GM23338 (cell line): ENCODE measurements around the gene AP2B1. TPM values are rescaled to one million over a fixed set of nuclear protein-coding genes. Genes with fewer than 3 reads are reported as not detected.
A peak's percentile ranks its signal among the peaks of the same experiment; 100 is the strongest.

Source experiments
- ATAC-seq: fragments of 200-7000 bp; cut with Tn5 transposase; 3 replicates; pipeline ENCODE4 v1.9.1; 2020
- DNase-seq: peaks from one replicate; pipeline ENCODE4 v3.0.0-alpha.2; 2015; ENCODE audit warnings: low spot score
- H2AFZ ChIP-seq: fragments of 200-600 bp; sonication (generic); 2 replicates; pipeline ENCODE4 v1.8.0; 2016; ENCODE audit warnings: antibody characterized with exemption, mild to moderate bottlenecking, moderate library complexity
- H3F3A ChIP-seq: fragments of 200-600 bp; sonication (generic); replicated peaks from 2 replicates; pipeline ENCODE4 v1.8.0; 2017; ENCODE audit warnings: antibody characterized with exemption, mixed run types, low read depth
- H3K27ac ChIP-seq: fragments of 200-600 bp; sonication (generic); 2 replicates; pipeline ENCODE4 v1.6.1; 2016; ENCODE audit warnings: low read depth
- H3K27me3 ChIP-seq: fragments of 200-600 bp; sonication (generic); 2 replicates; pipeline ENCODE4 v1.8.0; 2016; ENCODE audit warnings: mild to moderate bottlenecking, mixed run types, moderate library complexity; ENCODE audit not compliant: insufficient read depth
- H3K36me3 ChIP-seq: fragments of 200-600 bp; sonication (generic); 2 replicates; pipeline ENCODE4 v1.8.0; 2016; ENCODE audit warnings: mild to moderate bottlenecking; ENCODE audit not compliant: insufficient read depth
- H3K4me1 ChIP-seq: fragments of 200-600 bp; sonication (generic); 2 replicates; pipeline ENCODE4 v1.8.0; 2016; ENCODE audit warnings: mild to moderate bottlenecking, moderate library complexity; ENCODE audit not compliant: insufficient read depth
- H3K4me2 ChIP-seq: fragments of 200-600 bp; sonication (generic); 2 replicates; pipeline ENCODE4 v1.7.1; 2017; ENCODE audit warnings: mixed run types
- H3K4me3 ChIP-seq: fragments of 200-600 bp; sonication (generic); 2 replicates; pipeline ENCODE4 v1.6.1; 2016; ENCODE audit warnings: mixed run types
- H3K79me2 ChIP-seq: fragments of 200-600 bp; sonication (generic); replicated peaks from 2 replicates; pipeline ENCODE4 v1.8.0; 2017; ENCODE audit warnings: mild to moderate bottlenecking; ENCODE audit not compliant: insufficient read depth
- H3K9me2 ChIP-seq: fragments of 200-600 bp; sonication (generic); 2 replicates; pipeline ENCODE4 v1.8.0; 2017; ENCODE audit not compliant: insufficient read depth
- H4K20me1 ChIP-seq: fragments of 200-600 bp; sonication (generic); replicated peaks from 2 replicates; pipeline ENCODE4 v1.8.0; 2017; ENCODE audit warnings: mild to moderate bottlenecking; ENCODE audit not compliant: insufficient read depth
- H3K27ac Mint-ChIP-seq: 2 replicates; pipeline ENCODE4 v1.8.0; 2020; ENCODE audit warnings: inconsistent platforms, mild to moderate bottlenecking, moderate library complexity, mixed read lengths
- H3K27me3 Mint-ChIP-seq: 3 replicates; pipeline ENCODE4 v1.8.0; 2022; ENCODE audit warnings: low read depth, mild to moderate bottlenecking, moderate library complexity, mixed read lengths, inconsistent platforms; ENCODE audit not compliant: insufficient read depth, poor library complexity
- H3K36me3 Mint-ChIP-seq: 3 replicates; pipeline ENCODE4 v1.8.0; 2021; ENCODE audit warnings: low read depth, mild to moderate bottlenecking, inconsistent platforms, moderate library complexity, mixed read lengths
- H3K4me1 Mint-ChIP-seq: 3 replicates; pipeline ENCODE4 v1.8.0; 2020; ENCODE audit warnings: mild to moderate bottlenecking, inconsistent platforms, mixed read lengths
- H3K4me3 Mint-ChIP-seq: 3 replicates; pipeline ENCODE4 v1.8.0; 2021; ENCODE audit warnings: moderate library complexity, mild to moderate bottlenecking, inconsistent platforms, mixed read lengths
- H3K9me3 Mint-ChIP-seq: 3 replicates; pipeline ENCODE4 v1.8.0; 2020; ENCODE audit warnings: moderate library complexity, mild to moderate bottlenecking, inconsistent platforms, mixed read lengths
- POLR2AphosphoS5 ChIP-seq: IDR thresholded peaks from 2 replicates; pipeline ENCODE4 v1.6.1; 2016; ENCODE audit warnings: antibody characterized with exemption, low read depth
- STAT1 ChIP-seq: IDR thresholded peaks from one replicate; pipeline ENCODE4 v1.6.1; 2016; ENCODE audit warnings: antibody characterized with exemption; ENCODE audit not compliant: unreplicated experiment
- ZNF114 ChIP-seq: fragments of 250-450 bp; sonication (Bioruptor Pico); IDR thresholded peaks from 2 replicates; pipeline ENCODE4 v1.5.0; 2020; ENCODE audit warnings: mild to moderate bottlenecking, moderate library complexity
- ZNF331 ChIP-seq: fragments of 250-450 bp; sonication (Bioruptor Pico); IDR thresholded peaks from 2 replicates; pipeline ENCODE4 v1.5.0; 2020; ENCODE audit warnings: low read depth, mild to moderate bottlenecking, moderate library complexity
- polyA plus RNA-seq: library from polyadenylated mRNA; unstranded; fragments of >200 nt; fragmentation: Nextera tagmentation; extraction: Ambion mirVana; gene quantifications from 2 replicates; pipeline ENCODE4 v1.2.1, GENCODE V29; 2016
- total RNA-seq: library from RNA; depleted of rRNA; stranded (reverse); fragments of >200 nt; shearing (Covaris generic); gene quantifications from 2 replicates; pipeline ENCODE4 v1.2.3, GENCODE V29; 2014
- TF ChIP-seq, protein P1 (sequence below): IDR thresholded peaks from one replicate; pipeline ENCODE4 v1.6.1; 2018; ENCODE audit warnings: antibody characterized with exemption; ENCODE audit not compliant: unreplicated experiment
- TF ChIP-seq, protein P2 (sequence below): IDR thresholded peaks from 2 replicates; pipeline ENCODE4 v1.6.1; 2016; ENCODE audit warnings: antibody characterized with exemption

Gene AP2B1
- total and polyA plus RNA-seq, 2 experiments from 2014 or later: 89.7 to 144 TPM

DNA sequence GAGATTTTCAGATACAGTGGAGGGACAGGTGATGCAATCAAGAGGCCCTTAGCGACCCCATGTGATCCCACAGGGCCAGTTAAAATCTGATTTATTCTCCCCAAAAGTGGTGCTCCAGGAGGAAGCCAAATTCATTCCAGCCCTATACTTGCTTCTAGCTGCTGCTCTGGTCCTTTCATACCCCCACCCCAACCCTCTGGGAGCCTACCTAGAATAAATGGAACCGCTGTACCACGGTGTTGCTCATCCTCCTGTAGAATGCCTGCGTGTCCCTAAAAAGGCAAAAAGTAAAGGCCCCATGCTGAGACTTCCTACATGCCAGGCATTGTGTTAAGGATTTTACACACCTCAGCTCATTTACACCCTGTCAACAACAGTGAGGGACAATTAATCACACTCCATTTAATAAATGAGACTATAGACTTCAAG is 142.3 kb downstream of the AP2B1 start:
- no peaks in the 10 kb centered on the region for H4K20me1 ChIP-seq
- H3K4me3 ChIP-seq: no peak overlapping the region

DNA sequence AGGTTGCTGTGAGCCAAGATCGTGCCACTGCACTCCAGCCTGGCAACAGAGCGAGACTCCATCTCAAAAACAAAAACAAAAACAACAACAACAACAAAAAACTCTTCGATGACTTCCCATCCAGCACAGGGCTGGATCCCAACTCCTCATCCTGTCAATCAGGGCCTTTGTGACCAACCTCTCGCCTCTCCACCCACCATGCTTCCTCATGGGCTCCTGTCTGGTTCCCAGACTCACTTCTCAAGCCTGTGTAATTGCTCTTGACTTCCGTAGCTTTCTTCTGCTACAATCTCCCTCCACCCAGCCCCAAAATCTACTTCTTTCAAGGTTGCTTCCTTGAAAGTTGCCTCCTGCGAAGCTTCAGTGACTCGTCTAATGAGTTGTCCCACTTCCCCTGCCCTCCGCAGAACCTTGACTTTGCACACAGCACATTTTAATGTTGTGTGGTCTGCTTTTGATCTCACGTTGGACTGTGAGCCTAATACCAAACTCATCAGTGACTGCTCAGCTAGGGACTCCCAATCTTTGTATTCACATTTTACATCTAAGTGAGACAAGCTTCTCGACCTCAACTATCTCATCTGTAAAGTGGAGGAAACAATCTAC is 143.4 kb downstream of the AP2B1 start:
- Histone ChIP-seq H3K4me2 (peak overlapping the region; percentile 80), H3K36me3 (no peaks in the 10 kb centered on the region), H3K4me3 (no peak overlapping the region), H3K9me2 (no peaks in the 10 kb centered on the region), H3F3A (0 out of 2 replicates have a peak, but pooled peaks cover 3% of the 10 kb centered on the region), H3K27me3 (peaks cover 13% of the 10 kb centered on the region), H4K20me1 (no peaks in the 10 kb centered on the region), H3K79me2 (no peaks in the 10 kb centered on the region), H2AFZ (no peak overlapping the region), H3K27ac (no peak overlapping the region), H3K4me1 (peaks cover 31% of the 10 kb centered on the region)
- Mint-ChIP-seq H3K4me1 (peaks cover 39% of the 10 kb centered on the region), H3K27me3 (peaks cover 15% of the 10 kb centered on the region), H3K36me3 (peaks cover 3% of the 10 kb centered on the region; the same call in 2 of the 3 replicates), H3K4me3 (peak overlapping the region; percentile 73), H3K27ac (no peak overlapping the region), H3K9me3 (no peaks in the 10 kb centered on the region)
- TF ChIP-seq POLR2AphosphoS5: no peak
- TF ChIP-seq, protein P1, sequence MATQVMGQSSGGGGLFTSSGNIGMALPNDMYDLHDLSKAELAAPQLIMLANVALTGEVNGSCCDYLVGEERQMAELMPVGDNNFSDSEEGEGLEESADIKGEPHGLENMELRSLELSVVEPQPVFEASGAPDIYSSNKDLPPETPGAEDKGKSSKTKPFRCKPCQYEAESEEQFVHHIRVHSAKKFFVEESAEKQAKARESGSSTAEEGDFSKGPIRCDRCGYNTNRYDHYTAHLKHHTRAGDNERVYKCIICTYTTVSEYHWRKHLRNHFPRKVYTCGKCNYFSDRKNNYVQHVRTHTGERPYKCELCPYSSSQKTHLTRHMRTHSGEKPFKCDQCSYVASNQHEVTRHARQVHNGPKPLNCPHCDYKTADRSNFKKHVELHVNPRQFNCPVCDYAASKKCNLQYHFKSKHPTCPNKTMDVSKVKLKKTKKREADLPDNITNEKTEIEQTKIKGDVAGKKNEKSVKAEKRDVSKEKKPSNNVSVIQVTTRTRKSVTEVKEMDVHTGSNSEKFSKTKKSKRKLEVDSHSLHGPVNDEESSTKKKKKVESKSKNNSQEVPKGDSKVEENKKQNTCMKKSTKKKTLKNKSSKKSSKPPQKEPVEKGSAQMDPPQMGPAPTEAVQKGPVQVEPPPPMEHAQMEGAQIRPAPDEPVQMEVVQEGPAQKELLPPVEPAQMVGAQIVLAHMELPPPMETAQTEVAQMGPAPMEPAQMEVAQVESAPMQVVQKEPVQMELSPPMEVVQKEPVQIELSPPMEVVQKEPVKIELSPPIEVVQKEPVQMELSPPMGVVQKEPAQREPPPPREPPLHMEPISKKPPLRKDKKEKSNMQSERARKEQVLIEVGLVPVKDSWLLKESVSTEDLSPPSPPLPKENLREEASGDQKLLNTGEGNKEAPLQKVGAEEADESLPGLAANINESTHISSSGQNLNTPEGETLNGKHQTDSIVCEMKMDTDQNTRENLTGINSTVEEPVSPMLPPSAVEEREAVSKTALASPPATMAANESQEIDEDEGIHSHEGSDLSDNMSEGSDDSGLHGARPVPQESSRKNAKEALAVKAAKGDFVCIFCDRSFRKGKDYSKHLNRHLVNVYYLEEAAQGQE: no peak
- ATAC-seq (no peak), DNase-seq (peak; percentile 34)

More for the DNA sequence above, 142.3 kb downstream of the AP2B1 start:
- Mint-ChIP-seq H3K27me3 (peaks cover 13% of the 10 kb centered on the region), H3K36me3 (peaks cover 12% of the 10 kb centered on the region), H3K27ac (peak overlapping the region; percentile 64; the same call in 1 of the 2 replicates), H3K4me1 (peaks cover 41% of the 10 kb centered on the region), H3K4me3 (peak overlapping the region; percentile 27), H3K9me3 (no peaks in the 10 kb centered on the region)
- ATAC-seq: no peak
- Histone ChIP-seq H3K9me2 (no peaks in the 10 kb centered on the region), H2AFZ (no peak overlapping the region), H3K27me3 (peaks cover 13% of the 10 kb centered on the region), H3K79me2 (no peaks in the 10 kb centered on the region), H3K27ac (no peak overlapping the region), H3F3A (0 out of 2 replicates have a peak, but pooled peaks cover 3% of the 10 kb centered on the region), H3K4me1 (peaks cover 31% of the 10 kb centered on the region), H3K36me3 (peaks cover 2% of the 10 kb centered on the region), H3K4me2 (peak overlapping the region; percentile 6; the same call in 1 of the 2 replicates)
- DNase-seq: peak; percentile 51
- TF ChIP-seq ZNF331 (no peak), STAT1 (no peak), ZNF114 (CRISPR knock-in tag) (no peak)
- TF ChIP-seq, protein P2, sequence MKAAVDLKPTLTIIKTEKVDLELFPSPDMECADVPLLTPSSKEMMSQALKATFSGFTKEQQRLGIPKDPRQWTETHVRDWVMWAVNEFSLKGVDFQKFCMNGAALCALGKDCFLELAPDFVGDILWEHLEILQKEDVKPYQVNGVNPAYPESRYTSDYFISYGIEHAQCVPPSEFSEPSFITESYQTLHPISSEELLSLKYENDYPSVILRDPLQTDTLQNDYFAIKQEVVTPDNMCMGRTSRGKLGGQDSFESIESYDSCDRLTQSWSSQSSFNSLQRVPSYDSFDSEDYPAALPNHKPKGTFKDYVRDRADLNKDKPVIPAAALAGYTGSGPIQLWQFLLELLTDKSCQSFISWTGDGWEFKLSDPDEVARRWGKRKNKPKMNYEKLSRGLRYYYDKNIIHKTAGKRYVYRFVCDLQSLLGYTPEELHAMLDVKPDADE: no peak
- TF ChIP-seq, protein P1: no peak
